ENCODE results near the gene PACS2. TPM values are rescaled to one million over a fixed set of nuclear protein-coding genes. Genes with fewer than 3 reads are reported as not detected.

The PACS2 gene
- total RNA-seq, 2 donors from 2014 or later: 117 to 121 TPM

- no peaks in the 10 kb centered on the region for H3K36me3 ChIP-seq (ENCODE audit: control insufficient read depth, insufficient read depth, low read length)
- no peaks in the 10 kb centered on the region for H3K27me3 ChIP-seq (ENCODE audit: control insufficient read depth, insufficient read depth, low read length, poor library complexity, severe bottlenecking)
- Mint-ChIP-seq H3K27ac (no peak overlapping the region), H3K9me3 (no peaks in the 10 kb centered on the region), H3K4me1 (no peaks in the 10 kb centered on the region), H3K36me3 (ENCODE audit: low read depth) (peaks cover 15% of the 10 kb centered on the region), H3K27me3 (ENCODE audit: insufficient read depth) (no peaks in the 10 kb centered on the region), H3K4me3 (no peak overlapping the region)
- no peaks in the 10 kb centered on the region for H3K4me1 ChIP-seq (ENCODE audit: control insufficient read depth, insufficient read depth, low read length)
- H3K4me3 ChIP-seq (ENCODE audit: low read length): no peak overlapping the region
- no peak overlapping the region for H3K9ac ChIP-seq (ENCODE audit: extremely low read depth, low read length, poor library complexity, severe bottlenecking)
- H3K9me3 ChIP-seq (ENCODE audit: control insufficient read depth, low read length): no peaks in the 10 kb centered on the region
- TF ChIP-seq CTCF (conservative IDR thresholded peaks at IDR 0.05): no peak
- 91 to 95% methylated on average over 19 to 24 of the region's 24 CpGs for WGBS, 2 experiments (ENCODE audit: insufficient coverage in 1 of 2, insufficient read length in 1 of 2)
- no peak overlapping the region for H3K27ac ChIP-seq (ENCODE audit: low read depth, low read length)
- no peak for DNase-seq
These were observed 76.4 kb downstream of the PACS2 start for GRCh38 chr14:105390849-105391500.

- Mint-ChIP-seq H3K27ac (no peak overlapping the region), H3K27me3 (ENCODE audit: insufficient read depth) (no peaks in the 10 kb centered on the region), H3K4me3 (no peak overlapping the region), H3K36me3 (ENCODE audit: low read depth) (peaks cover 15% of the 10 kb centered on the region), H3K9me3 (no peaks in the 10 kb centered on the region), H3K4me1 (no peaks in the 10 kb centered on the region)
- Histone ChIP-seq H3K4me3 (ENCODE audit: low read length) (no peak overlapping the region), H3K4me1 (ENCODE audit: control insufficient read depth, insufficient read depth, low read length) (no peaks in the 10 kb centered on the region), H3K9me3 (ENCODE audit: control insufficient read depth, low read length) (no peaks in the 10 kb centered on the region), H3K27ac (ENCODE audit: low read depth, low read length) (no peak overlapping the region), H3K36me3 (ENCODE audit: control insufficient read depth, insufficient read depth, low read length) (no peaks in the 10 kb centered on the region), H3K27me3 (ENCODE audit: control insufficient read depth, insufficient read depth, low read length, poor library complexity, severe bottlenecking) (no peaks in the 10 kb centered on the region), H3K9ac (ENCODE audit: extremely low read depth, low read length, poor library complexity, severe bottlenecking) (no peak overlapping the region)
- no peak for TF ChIP-seq CTCF (conservative IDR thresholded peaks at IDR 0.05)
- 93 to 96% methylated on average over 18 to 23 of the region's 23 CpGs for WGBS, 2 experiments (ENCODE audit: insufficient coverage in 1 of 2, insufficient read length in 1 of 2)
- no peak for DNase-seq
These were observed 77.0 kb downstream of the PACS2 start for GRCh38 chr14:105391541-105391940.

- no peaks in the 10 kb centered on the region for H3K36me3 ChIP-seq (ENCODE audit: control insufficient read depth, insufficient read depth, low read length)
- Mint-ChIP-seq H3K36me3 (ENCODE audit: low read depth) (peaks cover 13% of the 10 kb centered on the region), H3K27ac (no peak overlapping the region), H3K9me3 (no peaks in the 10 kb centered on the region), H3K27me3 (ENCODE audit: insufficient read depth) (peaks cover 2% of the 10 kb centered on the region), H3K4me3 (no peak overlapping the region), H3K4me1 (no peaks in the 10 kb centered on the region)
- no peak overlapping the region for H3K27ac ChIP-seq (ENCODE audit: low read depth, low read length)
- WGBS, 2 experiments (ENCODE audit: insufficient coverage in 1 of 2, insufficient read length in 1 of 2): 95 to 97% methylated on average over 27 to 40 of the region's 40 CpGs
- H3K9ac ChIP-seq (ENCODE audit: extremely low read depth, low read length, poor library complexity, severe bottlenecking): no peak overlapping the region
- no peaks in the 10 kb centered on the region for H3K4me1 ChIP-seq (ENCODE audit: control insufficient read depth, insufficient read depth, low read length)
- no peak for TF ChIP-seq CTCF (conservative IDR thresholded peaks at IDR 0.05)
- no peaks in the 10 kb centered on the region for H3K27me3 ChIP-seq (ENCODE audit: control insufficient read depth, insufficient read depth, low read length, poor library complexity, severe bottlenecking)
- H3K4me3 ChIP-seq (ENCODE audit: low read length): no peak overlapping the region
- DNase-seq: no peak
- no peaks in the 10 kb centered on the region for H3K9me3 ChIP-seq (ENCODE audit: control insufficient read depth, low read length)
These were observed 77.9 kb downstream of the PACS2 start for GRCh38 chr14:105392131-105393090.
